HG03520 (cell line): ENCODE results near the gene CDH16.
"Not testable (repeated sequence)": the region's sequence is repeated elsewhere in the genome, so short reads cannot be mapped to it uniquely, and the experiment has no call there.

Experiments
- ATAC-seq: cut with Tn5 transposase; IDR thresholded peaks from one replicate; pipeline ENCODE4 v1.9.1; 2021; ENCODE audit warnings: mild to moderate bottlenecking, moderate library complexity; ENCODE audit not compliant: unreplicated experiment

CDH16 gene

GRCh38 chr16:66874079-66874775 lies 44.5 kb downstream of the CDH16 start:
- no peak for ATAC-seq

GRCh38 chr16:66873685-66874055 lies 45.0 kb downstream of the CDH16 start:
- ATAC-seq: no peak

GRCh38 chr16:66872943-66873684 lies 45.6 kb downstream of the CDH16 start:
- ATAC-seq: peak; percentile 59

GRCh38 chr16:66872559-66872942 lies 46.1 kb downstream of the CDH16 start:
- ATAC-seq: no peak

GRCh38 chr16:66871840-66872239 lies 46.8 kb downstream of the CDH16 start:
- no peak for ATAC-seq

GRCh38 chr16:66871363-66871762 lies 47.3 kb downstream of the CDH16 start:
- ATAC-seq: not testable (repeated sequence)

GRCh38 chr16:66869424-66869823 lies 49.3 kb downstream of the CDH16 start:
- no peak for ATAC-seq

GRCh38 chr16:66863707-66864106 lies 55.0 kb downstream of the CDH16 start:
- ATAC-seq: no peak

- no peak for ATAC-seq
Measured at GRCh38 chr16:66862023-66862520, 56.6 kb downstream of the CDH16 start.

GRCh38 chr16:66859397-66860068 lies 59.2 kb downstream of the CDH16 start:
- ATAC-seq: no peak

- ATAC-seq: no peak
Measured at GRCh38 chr16:66858740-66859396, 59.8 kb downstream of the CDH16 start.
